ENCODE data around the gene SLC45A3.

GRCh38 chr1:205664399-205665017 is 15.8 kb downstream of the SLC45A3 start:
- TF ChIP-seq, protein P1, sequence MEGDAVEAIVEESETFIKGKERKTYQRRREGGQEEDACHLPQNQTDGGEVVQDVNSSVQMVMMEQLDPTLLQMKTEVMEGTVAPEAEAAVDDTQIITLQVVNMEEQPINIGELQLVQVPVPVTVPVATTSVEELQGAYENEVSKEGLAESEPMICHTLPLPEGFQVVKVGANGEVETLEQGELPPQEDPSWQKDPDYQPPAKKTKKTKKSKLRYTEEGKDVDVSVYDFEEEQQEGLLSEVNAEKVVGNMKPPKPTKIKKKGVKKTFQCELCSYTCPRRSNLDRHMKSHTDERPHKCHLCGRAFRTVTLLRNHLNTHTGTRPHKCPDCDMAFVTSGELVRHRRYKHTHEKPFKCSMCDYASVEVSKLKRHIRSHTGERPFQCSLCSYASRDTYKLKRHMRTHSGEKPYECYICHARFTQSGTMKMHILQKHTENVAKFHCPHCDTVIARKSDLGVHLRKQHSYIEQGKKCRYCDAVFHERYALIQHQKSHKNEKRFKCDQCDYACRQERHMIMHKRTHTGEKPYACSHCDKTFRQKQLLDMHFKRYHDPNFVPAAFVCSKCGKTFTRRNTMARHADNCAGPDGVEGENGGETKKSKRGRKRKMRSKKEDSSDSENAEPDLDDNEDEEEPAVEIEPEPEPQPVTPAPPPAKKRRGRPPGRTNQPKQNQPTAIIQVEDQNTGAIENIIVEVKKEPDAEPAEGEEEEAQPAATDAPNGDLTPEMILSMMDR (IDR thresholded peaks at IDR 0.05) = no peak
- no peak for TF ChIP-seq POLR2A (IDR thresholded peaks at IDR 0.05)
